ENCODE results near the gene ASH1L.
"Not testable (repeated sequence)": the region's sequence is repeated elsewhere in the genome, so short reads cannot be mapped to it uniquely, and the experiment has no call there.

ASH1L gene

GRCh38 chr1:155599828-155600572 lies 37.4 kb upstream of the ASH1L start:
- not testable (repeated sequence) for H4K8ac ChIP-seq (ENCODE audit: low read depth, low read length); H3K4me1 ChIP-seq (ENCODE audit: control insufficient read depth, low read depth, low read length); H3K79me2 ChIP-seq (ENCODE audit: control insufficient read depth, insufficient read depth, low read length); H3K4me2 ChIP-seq (ENCODE audit: low read length); H2AK5ac ChIP-seq (ENCODE audit: low read length); H3K18ac ChIP-seq (ENCODE audit: low read length); H3K4ac ChIP-seq (ENCODE audit: low read depth, low read length); H4K5ac ChIP-seq (ENCODE audit: low read length); H3K27ac ChIP-seq (ENCODE audit: low read depth, low read length); H2BK5ac ChIP-seq (ENCODE audit: low read length); H3K56ac ChIP-seq (ENCODE audit: low read length); H3K23ac ChIP-seq (ENCODE audit: low read length); H3K79me1 ChIP-seq (ENCODE audit: low read length); H3K9ac ChIP-seq (ENCODE audit: low read length); H2BK15ac ChIP-seq (replicated peaks; ENCODE audit: low read depth); H3K27me3 ChIP-seq (ENCODE audit: insufficient read depth, low read length, poor library complexity); H3K36me3 ChIP-seq (ENCODE audit: control insufficient read depth, insufficient read depth, low read length); DNase-seq; H2BK120ac ChIP-seq (ENCODE audit: low read depth, low read length); H3K4me3 ChIP-seq (ENCODE audit: low read length)
- WGBS (ENCODE audit: extremely low coverage, insufficient coverage, low lambda C conversion rate) = no CpG with 5 or more reads among the region's 12 CpGs

GRCh38 chr1:155598842-155599331 lies 36.3 kb upstream of the ASH1L start:
- H4K5ac ChIP-seq (ENCODE audit: low read length) = no peak overlapping the region
- H3K23ac ChIP-seq (ENCODE audit: low read length) = no peak overlapping the region
- no peak overlapping the region for H2BK120ac ChIP-seq (ENCODE audit: low read depth, low read length)

GRCh38 chr1:155596864-155597263 lies 34.3 kb upstream of the ASH1L start:
- H3K4me1 ChIP-seq (ENCODE audit: control insufficient read depth, low read depth, low read length) = no peaks in the 10 kb centered on the region
- H2BK15ac ChIP-seq (replicated peaks; ENCODE audit: low read depth) = no peak overlapping the region
- H3K18ac ChIP-seq (ENCODE audit: low read length) = no peak overlapping the region
- no peak overlapping the region for H3K23ac ChIP-seq (ENCODE audit: low read length)
- H3K27me3 ChIP-seq (ENCODE audit: insufficient read depth, low read length, poor library complexity) = no peaks in the 10 kb centered on the region
- no peak overlapping the region for H2BK5ac ChIP-seq (ENCODE audit: low read length)
- no peaks in the 10 kb centered on the region for H3K79me2 ChIP-seq (ENCODE audit: control insufficient read depth, insufficient read depth, low read length)
- no peak overlapping the region for H3K9ac ChIP-seq (ENCODE audit: low read length)
- H3K79me1 ChIP-seq (ENCODE audit: low read length) = no peaks in the 10 kb centered on the region
- no peak overlapping the region for H4K8ac ChIP-seq (ENCODE audit: low read depth, low read length)
- no peak overlapping the region for H3K4ac ChIP-seq (ENCODE audit: low read depth, low read length)
- H3K27ac ChIP-seq (ENCODE audit: low read depth, low read length) = no peak overlapping the region
- H4K5ac ChIP-seq (ENCODE audit: low read length) = no peak overlapping the region
- no peak overlapping the region for H3K4me3 ChIP-seq (ENCODE audit: low read length)
- H2BK120ac ChIP-seq (ENCODE audit: low read depth, low read length) = no peak overlapping the region
- no peak for DNase-seq
- no peak overlapping the region for H3K56ac ChIP-seq (ENCODE audit: low read length)
- WGBS (ENCODE audit: extremely low coverage, insufficient coverage, low lambda C conversion rate) = no CpG with 5 or more reads among the region's 5 CpGs
- H3K4me2 ChIP-seq (ENCODE audit: low read length) = no peak overlapping the region
- no peaks in the 10 kb centered on the region for H3K36me3 ChIP-seq (ENCODE audit: control insufficient read depth, insufficient read depth, low read length)
- H2AK5ac ChIP-seq (ENCODE audit: low read length) = no peak overlapping the region

More at GRCh38 chr1:155598842-155599331, 36.3 kb upstream of the ASH1L start:
- no peak overlapping the region for H2AK5ac ChIP-seq (ENCODE audit: low read length)
- no peak overlapping the region for H3K18ac ChIP-seq (ENCODE audit: low read length)
- DNase-seq = peak; percentile 62
- no peak overlapping the region for H3K4ac ChIP-seq (ENCODE audit: low read depth, low read length)
- H3K79me2 ChIP-seq (ENCODE audit: control insufficient read depth, insufficient read depth, low read length) = no peaks in the 10 kb centered on the region
- H2BK5ac ChIP-seq (ENCODE audit: low read length) = no peak overlapping the region
- no peaks in the 10 kb centered on the region for H3K36me3 ChIP-seq (ENCODE audit: control insufficient read depth, insufficient read depth, low read length)
- no peaks in the 10 kb centered on the region for H3K4me1 ChIP-seq (ENCODE audit: control insufficient read depth, low read depth, low read length)
- H3K9ac ChIP-seq (ENCODE audit: low read length) = no peak overlapping the region
- no peak overlapping the region for H3K27ac ChIP-seq (ENCODE audit: low read depth, low read length)
- no CpG with 5 or more reads among the region's 12 CpGs for WGBS (ENCODE audit: extremely low coverage, insufficient coverage, low lambda C conversion rate)
- H2BK15ac ChIP-seq (replicated peaks; ENCODE audit: low read depth) = no peak overlapping the region
- no peak overlapping the region for H3K4me2 ChIP-seq (ENCODE audit: low read length)
- H4K8ac ChIP-seq (ENCODE audit: low read depth, low read length) = no peak overlapping the region
- H3K27me3 ChIP-seq (ENCODE audit: insufficient read depth, low read length, poor library complexity) = no peaks in the 10 kb centered on the region
- H3K79me1 ChIP-seq (ENCODE audit: low read length) = no peaks in the 10 kb centered on the region
- no peak overlapping the region for H3K56ac ChIP-seq (ENCODE audit: low read length)
- no peak overlapping the region for H3K4me3 ChIP-seq (ENCODE audit: low read length)

GRCh38 chr1:155595877-155596474 lies 33.4 kb upstream of the ASH1L start:
- H3K9ac ChIP-seq (ENCODE audit: low read length); H3K27ac ChIP-seq (ENCODE audit: low read depth, low read length); H3K27me3 ChIP-seq (ENCODE audit: insufficient read depth, low read length, poor library complexity); H3K79me2 ChIP-seq (ENCODE audit: control insufficient read depth, insufficient read depth, low read length); H4K8ac ChIP-seq (ENCODE audit: low read depth, low read length); H2AK5ac ChIP-seq (ENCODE audit: low read length); H3K4me2 ChIP-seq (ENCODE audit: low read length); H2BK15ac ChIP-seq (replicated peaks; ENCODE audit: low read depth); H3K56ac ChIP-seq (ENCODE audit: low read length); H3K4ac ChIP-seq (ENCODE audit: low read depth, low read length); DNase-seq; H3K4me1 ChIP-seq (ENCODE audit: control insufficient read depth, low read depth, low read length); H2BK120ac ChIP-seq (ENCODE audit: low read depth, low read length); H3K36me3 ChIP-seq (ENCODE audit: control insufficient read depth, insufficient read depth, low read length); H4K5ac ChIP-seq (ENCODE audit: low read length); H3K18ac ChIP-seq (ENCODE audit: low read length); H2BK5ac ChIP-seq (ENCODE audit: low read length); H3K79me1 ChIP-seq (ENCODE audit: low read length); H3K23ac ChIP-seq (ENCODE audit: low read length); H3K4me3 ChIP-seq (ENCODE audit: low read length): not testable (repeated sequence)
- WGBS (ENCODE audit: extremely low coverage, insufficient coverage, low lambda C conversion rate) = no CpG with 5 or more reads among the region's 3 CpGs

- no peak overlapping the region for H2BK15ac ChIP-seq (replicated peaks; ENCODE audit: low read depth)
- no peak overlapping the region for H3K4me3 ChIP-seq (ENCODE audit: low read length)
- no peaks in the 10 kb centered on the region for H3K79me1 ChIP-seq (ENCODE audit: low read length)
- no peak overlapping the region for H3K27ac ChIP-seq (ENCODE audit: low read depth, low read length)
- no peaks in the 10 kb centered on the region for H3K27me3 ChIP-seq (ENCODE audit: insufficient read depth, low read length, poor library complexity)
- DNase-seq = peak; percentile 62
- no peak overlapping the region for H3K4me2 ChIP-seq (ENCODE audit: low read length)
- H4K5ac ChIP-seq (ENCODE audit: low read length) = no peak overlapping the region
- H2BK5ac ChIP-seq (ENCODE audit: low read length) = no peak overlapping the region
- H4K8ac ChIP-seq (ENCODE audit: low read depth, low read length) = no peak overlapping the region
- no peak overlapping the region for H3K18ac ChIP-seq (ENCODE audit: low read length)
- H3K23ac ChIP-seq (ENCODE audit: low read length) = no peak overlapping the region
- H2BK120ac ChIP-seq (ENCODE audit: low read depth, low read length) = no peak overlapping the region
- no peaks in the 10 kb centered on the region for H3K36me3 ChIP-seq (ENCODE audit: control insufficient read depth, insufficient read depth, low read length)
- no peaks in the 10 kb centered on the region for H3K79me2 ChIP-seq (ENCODE audit: control insufficient read depth, insufficient read depth, low read length)
- no peaks in the 10 kb centered on the region for H3K4me1 ChIP-seq (ENCODE audit: control insufficient read depth, low read depth, low read length)
- no peak overlapping the region for H3K4ac ChIP-seq (ENCODE audit: low read depth, low read length)
- WGBS (ENCODE audit: extremely low coverage, insufficient coverage, low lambda C conversion rate) = no CpG with 5 or more reads among the region's 6 CpGs
- no peak overlapping the region for H3K56ac ChIP-seq (ENCODE audit: low read length)
- no peak overlapping the region for H2AK5ac ChIP-seq (ENCODE audit: low read length)
- no peak overlapping the region for H3K9ac ChIP-seq (ENCODE audit: low read length)
Observed at GRCh38 chr1:155591770-155592169, 29.2 kb upstream of the ASH1L start.

Measured in mesendoderm (in vitro differentiated cells).